HepG2 (cell line): ENCODE measurements around the gene CTNND1. TPM values are rescaled to one million over a fixed set of nuclear protein-coding genes. Genes with fewer than 3 reads are reported as not detected.

Experiments used
- AKNA ChIP-seq: sonication (generic); formaldehyde crosslinking; IDR thresholded peaks from 2 replicates; pipeline ENCODE4 v1.4.0; 2020; ENCODE audit warnings: missing genetic modification reagents, borderline replicate concordance
- ARID4A ChIP-seq: sonication (generic); formaldehyde crosslinking; IDR thresholded peaks from 2 replicates; pipeline ENCODE4 v1.5.0; 2020; ENCODE audit warnings: mild to moderate bottlenecking, missing genetic modification reagents, borderline replicate concordance
- BRD4 ChIP-seq: sonication (generic); formaldehyde crosslinking; IDR thresholded peaks from 2 replicates; pipeline ENCODE4 v1.4.0; 2020; ENCODE audit warnings: missing genetic modification reagents
- ELF3 ChIP-seq: IDR thresholded peaks from 2 replicates; pipeline ENCODE4 v1.6.1; 2016; ENCODE audit warnings: missing genetic modification reagents, missing compliant biosample characterization
- KAT7 ChIP-seq: IDR thresholded peaks from 2 replicates; pipeline ENCODE4 v1.6.1; 2018; ENCODE audit warnings: borderline replicate concordance, missing compliant biosample characterization
- KLF12 ChIP-seq: sonication (generic); formaldehyde crosslinking; IDR thresholded peaks from 2 replicates; pipeline ENCODE4 v1.4.0; 2020; ENCODE audit warnings: missing genetic modification reagents, borderline replicate concordance
- MED1 ChIP-seq: sonication (generic); formaldehyde crosslinking; IDR thresholded peaks from 2 replicates; pipeline ENCODE4 v1.4.0; 2020; ENCODE audit warnings: missing genetic modification reagents
- MXD1 ChIP-seq: sonication (generic); formaldehyde crosslinking; IDR thresholded peaks from 2 replicates; pipeline ENCODE4 v1.4.0; 2020; ENCODE audit warnings: mild to moderate bottlenecking, missing genetic modification reagents
- RFX3 ChIP-seq: IDR thresholded peaks from 2 replicates; pipeline ENCODE4 v1.6.1; 2016; ENCODE audit warnings: missing biosample characterization, missing genetic modification reagents
- THAP9 ChIP-seq: sonication (generic); formaldehyde crosslinking; IDR thresholded peaks from 2 replicates; pipeline ENCODE4; 2020; ENCODE audit warnings: missing genetic modification reagents, mild to moderate bottlenecking, borderline replicate concordance
- TOPORS ChIP-seq: sonication (generic); formaldehyde crosslinking; IDR thresholded peaks from 2 replicates; pipeline ENCODE4 v1.8.0; 2023; ENCODE audit warnings: mild to moderate bottlenecking, missing genetic modification reagents
- TRIM24 ChIP-seq: sonication (generic); formaldehyde crosslinking; IDR thresholded peaks from 2 replicates; pipeline ENCODE4 v1.8.0; 2022; ENCODE audit warnings: mild to moderate bottlenecking, missing genetic modification reagents
- ZNF121 ChIP-seq: sonication (generic); formaldehyde crosslinking; IDR thresholded peaks from 2 replicates; pipeline ENCODE4 v1.5.0; 2020; ENCODE audit warnings: mild to moderate bottlenecking, missing genetic modification reagents
- ZNF143 ChIP-seq: sonication (generic); formaldehyde crosslinking; IDR thresholded peaks from 2 replicates; pipeline ENCODE4 v1.4.0; 2020; ENCODE audit warnings: missing genetic modification reagents
- ZNF20 ChIP-seq: sonication (generic); formaldehyde crosslinking; IDR thresholded peaks from 2 replicates; pipeline ENCODE4 v1.4.0; 2020; ENCODE audit warnings: mild to moderate bottlenecking, moderate library complexity, missing genetic modification reagents
- ZNF230 ChIP-seq: sonication (generic); formaldehyde crosslinking; IDR thresholded peaks from 2 replicates; pipeline ENCODE4 v1.4.0; 2020; ENCODE audit warnings: mild to moderate bottlenecking, missing genetic modification reagents
- polyA plus RNA-seq, 8 experiments: library from polyadenylated mRNA; depleted of rRNA in 3 of 8; stranded (reverse) in 7 of 8; unstranded in 1 of 8; fragments of >200 nt; fragmentation: Illumina TruSeq in 4 of 8; extraction: Trizol in 4 of 8; gene quantifications; 2 replicates each; pipeline versions ENCODE4 v1.2.1 to v1.2.3, GENCODE V29; 2011 to 2016; ENCODE audit warnings: low read depth in 4 of 8, missing spikeins in 1 of 8, mixed read lengths in 1 of 8; ENCODE audit not compliant: insufficient read depth in 1 of 8
- total RNA-seq, 5 experiments: library from RNA; depleted of rRNA; stranded (reverse); fragments of >200 nt; fragmentation: Illumina TruSeq; extraction: Trizol; gene quantifications; 2 replicates each; pipeline ENCODE4 v1.2.3, GENCODE V29; 2016; ENCODE audit warnings: low read depth in 1 of 5

The CTNND1 gene
- total and polyA plus RNA-seq, 2 of the 13 experiments (the other 11 are each of a cell fraction or from before 2014, with no cell fraction given): 117 to 128 TPM

GRCh38 chr11:57712256-57713150 lies 49.1 kb upstream of the CTNND1 start, which contains the start of gene TMX2 (continued):
- TF ChIP-seq ZNF20 (CRISPR knock-in tag) (no peak), RFX3 (CRISPR knock-in tag) (no peak), MED1 (CRISPR knock-in tag) (peak; percentile 42; the same call in 1 of the 2 replicates), TRIM24 (no peak), MXD1 (CRISPR knock-in tag) (no peak), AKNA (CRISPR knock-in tag) (no peak), ELF3 (CRISPR knock-in tag) (no peak), ZNF121 (0 out of 2 replicates have a peak, but pooled peaks have one; percentile 19), ZNF143 (CRISPR knock-in tag) (peak; percentile 32; the same call in 1 of the 2 replicates), BRD4 (CRISPR knock-in tag) (peak; percentile 88), ARID4A (CRISPR knock-in tag) (peak; percentile 79), THAP9 (CRISPR knock-in tag) (peak; percentile 99), KLF12 (peak; percentile 49; the same call in 1 of the 2 replicates), ZNF230 (CRISPR knock-in tag) (no peak; the same call in 1 of the 2 replicates), KAT7 (peak; percentile 29; the same call in 1 of the 2 replicates), TOPORS (CRISPR knock-in tag) (0 out of 2 replicates have a peak, but pooled peaks have one; percentile 50)
